ENCODE results near the gene IL17C.
"Not testable (repeated sequence)": the region's sequence is repeated elsewhere in the genome, so short reads cannot be mapped to it uniquely, and the experiment has no call there.

IL17C gene

GRCh38 chr16:88662843-88663606, 24.7 kb downstream of the IL17C start, which contains the start of gene MVD:
Gene MVD, minus strand, starts transcription at chr16:88663091. Its CDS starts 11 bp downstream, at chr16:88663080.
- peak; percentile 94 for DNase-seq

- no peak for DNase-seq
Measured at GRCh38 chr16:88665148-88665547, 26.8 kb downstream of the IL17C start.

GRCh38 chr16:88665570-88665969, 27.2 kb downstream of the IL17C start:
- DNase-seq, result no peak

- DNase-seq, result no peak
Measured at GRCh38 chr16:88667461-88667860, 29.1 kb downstream of the IL17C start.

GRCh38 chr16:88669493-88669892, 31.1 kb downstream of the IL17C start:
- not testable (repeated sequence) for DNase-seq

- DNase-seq, result no peak
Measured at GRCh38 chr16:88669980-88670379, 31.6 kb downstream of the IL17C start.

GRCh38 chr16:88671806-88672205, 33.4 kb downstream of the IL17C start:
- DNase-seq, result no peak

- DNase-seq, result no peak
Measured at GRCh38 chr16:88672776-88673175, 34.4 kb downstream of the IL17C start.

GRCh38 chr16:88673716-88674379, 35.5 kb downstream of the IL17C start:
- no peak for DNase-seq

- DNase-seq, result no peak
Measured at GRCh38 chr16:88676502-88677242, 38.3 kb downstream of the IL17C start.

- DNase-seq, result no peak
Measured at GRCh38 chr16:88677721-88678120, 39.3 kb downstream of the IL17C start.

GRCh38 chr16:88678224-88678979, 40.0 kb downstream of the IL17C start:
- no peak for DNase-seq

GRCh38 chr16:88680554-88681083, 42.2 kb downstream of the IL17C start:
- no peak for DNase-seq

GRCh38 chr16:88681084-88681680, 42.8 kb downstream of the IL17C start:
- peak; percentile 73 for DNase-seq

GRCh38 chr16:88681709-88682451, 43.5 kb downstream of the IL17C start:
- peak; percentile 86 for DNase-seq

GRCh38 chr16:88684569-88685155, 46.3 kb downstream of the IL17C start:
- no peak for DNase-seq

- peak; percentile 82 for DNase-seq
Measured at GRCh38 chr16:88685156-88686061, 47.0 kb downstream of the IL17C start.

GRCh38 chr16:88686062-88686438, 47.7 kb downstream of the IL17C start:
- DNase-seq, result no peak

GRCh38 chr16:88686439-88687253, 48.3 kb downstream of the IL17C start, which contains the start of gene SNAI3:
Gene SNAI3, minus strand, starts transcription at chr16:88686507. Its CDS starts 101 bp downstream, at chr16:88686406.
- peak; percentile 95 for DNase-seq

Data from activated CD8-positive, alpha-beta memory T cell treated with anti-CD3 and anti-CD28 coated beads for 24 hours (primary cell).